Left ventricle myocardium inferior (tissue), 1 donor: Measurements from ENCODE around the gene FAM120A. TPM values are rescaled to one million over a fixed set of nuclear protein-coding genes. Genes with fewer than 3 reads are reported as not detected.
A peak's percentile ranks its signal among the peaks of the same experiment; 100 is the strongest.

Experiments
- DNase-seq: peaks from one replicate; pipeline ENCODE4 v3.0.0-alpha.2; 2020
- H3K27ac ChIP-seq: fragments of 200-600 bp; replicated peaks from 2 replicates; pipeline ENCODE4 v1.8.0; 2021
- H3K27me3 ChIP-seq: fragments of 200-600 bp; 2 replicates; pipeline ENCODE4 v1.8.0; 2021; ENCODE audit warnings: low read depth
- H3K36me3 ChIP-seq: fragments of 200-600 bp; 2 replicates; pipeline ENCODE4 v1.8.0; 2021
- H3K4me1 ChIP-seq: fragments of 200-600 bp; 2 replicates; pipeline ENCODE4 v1.8.0; 2021
- H3K4me3 ChIP-seq: fragments of 200-600 bp; 2 replicates; pipeline ENCODE4 v1.8.0; 2021; ENCODE audit warnings: mild to moderate bottlenecking, moderate library complexity
- H3K9me3 ChIP-seq: fragments of 200-600 bp; replicated peaks from 2 replicates; pipeline ENCODE4 v1.8.0; 2021
- CTCF ChIP-seq: fragments of 200-600 bp; IDR thresholded peaks from 2 replicates; pipeline ENCODE4 v1.8.0; 2021; ENCODE audit warnings: antibody characterized with exemption, mild to moderate bottlenecking, borderline replicate concordance
- intact Hi-C: fragments of 100-400 bp; cut with micrococcal nuclease; formaldehyde crosslinking; loops from one replicate; pipeline ENCODE4 v1.11.0; 2022
- total RNA-seq: library from RNA; stranded (reverse); fragmentation: NEBNext Ultra II Directional; extraction: Animal tissue kit (Norgen Biotek cat#: 25700); gene quantifications from one replicate; pipeline ENCODE4 v1.2.1, GENCODE V29; 2021
- donor health status: DM: no; HTN: yes; CAD: no; lungs with severe emphysema.

FAM120A gene
- total RNA-seq, 1 donor from 2014 or later: 104 TPM

DNA sequence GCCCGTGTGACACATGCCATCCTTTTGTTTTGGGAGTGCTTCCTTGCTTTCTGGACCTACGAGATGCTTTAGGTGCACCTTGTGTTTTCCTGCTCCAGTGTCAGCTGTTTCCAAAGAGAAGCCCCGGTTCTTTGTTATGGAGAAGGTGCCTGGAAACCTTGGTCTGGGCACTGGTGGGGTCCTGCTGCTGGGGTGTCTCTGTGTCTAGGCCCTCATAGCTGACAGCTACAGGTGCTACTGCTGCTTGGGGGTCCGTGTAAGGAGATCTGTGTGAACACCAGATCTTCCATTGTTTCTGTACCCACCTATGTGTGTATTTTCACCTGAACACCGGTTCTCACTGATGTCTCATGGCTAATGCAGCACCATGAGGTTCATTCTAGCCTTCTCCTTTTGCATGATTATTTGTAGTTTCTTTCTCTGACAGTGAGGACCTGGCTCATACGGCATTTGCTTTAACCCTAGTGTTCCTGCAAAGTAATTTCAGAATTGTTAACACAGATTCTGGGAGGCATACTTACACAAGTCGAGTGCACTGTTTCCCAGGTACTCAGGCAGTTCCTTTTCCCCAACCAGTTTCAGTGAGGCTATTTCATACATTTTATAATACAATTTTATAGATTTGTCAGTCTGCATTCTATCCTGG lies 15.1 kb downstream of the FAM120A start:
- H3K27ac ChIP-seq: peak overlapping the region; percentile 47
- no peak overlapping the region for H3K4me3 ChIP-seq
- peaks cover 93% of the 10 kb centered on the region for H3K4me1 ChIP-seq

GRCh38 chr9:93467062-93467416 lies 15.6 kb downstream of the FAM120A start:
- no peak for DNase-seq
- intact Hi-C loops: no loop called here
- Histone ChIP-seq H3K27ac (peak overlapping the region; percentile 47), H3K36me3 (peaks cover 5% of the 10 kb centered on the region), H3K4me3 (no peak overlapping the region), H3K27me3 (no peaks in the 10 kb centered on the region), H3K4me1 (peaks cover 88% of the 10 kb centered on the region), H3K9me3 (no peaks in the 10 kb centered on the region)
- no peak for TF ChIP-seq CTCF

More for the DNA sequence above, 15.1 kb downstream of the FAM120A start:
- H3K36me3 ChIP-seq: peaks cover 5% of the 10 kb centered on the region
- no peak for TF ChIP-seq CTCF
- DNase-seq: no peak
- H3K27me3 ChIP-seq: no peaks in the 10 kb centered on the region
- intact Hi-C loops: no loop called here
- no peaks in the 10 kb centered on the region for H3K9me3 ChIP-seq

DNA sequence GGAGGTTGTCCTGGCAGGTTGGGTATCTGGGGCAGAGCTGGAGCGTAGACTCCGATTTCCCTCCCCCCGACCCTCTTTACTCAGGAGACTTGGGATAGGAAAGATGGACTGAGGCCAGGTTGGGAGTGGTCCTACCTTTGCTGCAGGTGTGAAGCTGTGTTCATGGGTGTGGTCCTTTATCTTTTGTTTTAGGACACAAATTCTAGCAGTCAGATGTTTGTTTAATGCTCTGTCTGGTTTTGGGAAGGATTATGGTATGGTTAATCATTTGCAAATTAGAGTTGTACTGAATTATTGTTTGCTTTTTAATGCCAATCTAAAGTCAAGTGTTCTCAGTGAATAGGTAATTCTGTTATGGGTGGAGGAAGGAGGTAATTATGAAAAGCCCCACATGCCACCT lies 16.0 kb downstream of the FAM120A start:
- no peaks in the 10 kb centered on the region for H3K9me3 ChIP-seq
- intact Hi-C loops: no loop called here
- no peak overlapping the region for H3K4me3 ChIP-seq
- H3K27ac ChIP-seq: peak overlapping the region; percentile 47
- H3K36me3 ChIP-seq: peaks cover 5% of the 10 kb centered on the region
- no peak for TF ChIP-seq CTCF
- no peak for DNase-seq
- H3K4me1 ChIP-seq: peaks cover 84% of the 10 kb centered on the region
- no peaks in the 10 kb centered on the region for H3K27me3 ChIP-seq

GRCh38 chr9:93468763-93469456 lies 17.4 kb downstream of the FAM120A start:
- no peak for DNase-seq
- H3K4me1 ChIP-seq: peaks cover 76% of the 10 kb centered on the region
- H3K4me3 ChIP-seq: peak overlapping the region; percentile 36
- peaks cover 5% of the 10 kb centered on the region for H3K36me3 ChIP-seq
- no peak for TF ChIP-seq CTCF
- peak overlapping the region; percentile 79 for H3K27ac ChIP-seq
- H3K9me3 ChIP-seq: no peaks in the 10 kb centered on the region
- no peaks in the 10 kb centered on the region for H3K27me3 ChIP-seq
- intact Hi-C loops: no loop called here

DNA sequence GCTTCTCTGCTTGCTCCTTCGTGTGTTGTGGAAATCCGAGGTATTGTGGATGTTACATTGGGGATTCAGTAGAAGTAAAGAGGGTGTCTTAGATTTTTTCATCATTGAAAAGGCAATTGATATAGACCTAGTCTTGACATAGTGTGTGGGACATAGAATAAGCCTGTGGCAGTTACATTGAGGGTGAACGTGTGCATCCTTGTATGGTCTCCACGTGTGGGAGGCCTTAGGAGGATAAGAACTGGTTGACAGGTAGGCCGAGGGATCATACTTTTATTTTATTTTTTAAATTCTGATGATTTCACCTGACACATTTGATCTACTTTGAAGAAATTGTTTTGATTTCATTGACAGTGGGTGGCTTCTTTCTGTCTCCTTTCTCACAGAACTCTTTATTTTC lies 18.9 kb downstream of the FAM120A start:
- Histone ChIP-seq H3K27me3 (no peaks in the 10 kb centered on the region), H3K27ac (no peak overlapping the region), H3K4me3 (no peak overlapping the region), H3K4me1 (peaks cover 61% of the 10 kb centered on the region), H3K9me3 (no peaks in the 10 kb centered on the region), H3K36me3 (peaks cover 10% of the 10 kb centered on the region)
- intact Hi-C loops: no loop called here
- no peak for DNase-seq
- no peak for TF ChIP-seq CTCF
